Karpas-422 (cell line): ENCODE data around the gene LUZP1. TPM values are rescaled to one million over a fixed set of nuclear protein-coding genes. Genes with fewer than 3 reads are reported as not detected.
"Not testable (repeated sequence)": the region's sequence is repeated elsewhere in the genome, so short reads cannot be mapped to it uniquely, and the experiment has no call there.

Experiments used
- DNase-seq: peaks from one replicate; pipeline ENCODE4 v3.0.0-alpha.2; 2015
- H2AFZ ChIP-seq: fragments of 200-600 bp; sonication (generic); 2 replicates; pipeline ENCODE4 v1.6.1; 2014; ENCODE audit warnings: antibody characterized with exemption, low read length, mixed read lengths
- H3K27ac ChIP-seq: fragments of 200-600 bp; sonication (generic); 2 replicates; pipeline ENCODE4 v1.5.1; 2014; ENCODE audit warnings: mild to moderate bottlenecking, low read length, moderate library complexity
- H3K27me3 ChIP-seq: fragments of 200-600 bp; sonication (generic); 2 replicates; pipeline ENCODE4 v1.6.1; 2014; ENCODE audit warnings: low read length, mixed read lengths
- H3K36me3 ChIP-seq: fragments of 200-600 bp; sonication (generic); 2 replicates; pipeline ENCODE4 v1.6.1; 2014; ENCODE audit warnings: low read length, mixed read lengths; ENCODE audit not compliant: insufficient read depth
- H3K4me1 ChIP-seq: fragments of 200-600 bp; sonication (generic); 2 replicates; pipeline ENCODE4 v1.6.1; 2014; ENCODE audit warnings: mild to moderate bottlenecking, low read length, mixed read lengths
- H3K4me2 ChIP-seq: fragments of 200-600 bp; sonication (generic); 2 replicates; pipeline ENCODE4 v1.6.1; 2014; ENCODE audit warnings: low read length, low read depth, mild to moderate bottlenecking; ENCODE audit not compliant: poor library complexity, severe bottlenecking
- H3K4me3 ChIP-seq: fragments of 200-600 bp; sonication (generic); 2 replicates; pipeline ENCODE4 v1.5.1; 2014; ENCODE audit warnings: mild to moderate bottlenecking, antibody characterized with exemption, low read length, mixed read lengths
- H3K79me2 ChIP-seq: fragments of 200-600 bp; sonication (generic); 2 replicates; pipeline ENCODE4 v1.6.1; 2014; ENCODE audit warnings: mild to moderate bottlenecking, low read length, mixed read lengths
- H3K9ac ChIP-seq: fragments of 200-600 bp; sonication (generic); 2 replicates; pipeline ENCODE4 v1.6.0; 2014; ENCODE audit warnings: low read length
- H3K9me2 ChIP-seq: fragments of 200-600 bp; sonication (generic), shearing (Covaris generic); replicated peaks from 2 replicates; pipeline ENCODE4 v1.6.0; 2014; ENCODE audit warnings: mild to moderate bottlenecking, low read length, moderate library complexity; ENCODE audit not compliant: insufficient read depth
- H3K9me3 ChIP-seq: fragments of 300-700, 200-600 bp; sonication (generic); 2 replicates; pipeline ENCODE4 v1.6.1; 2014; ENCODE audit warnings: low read length, mixed read lengths
- H4K20me1 ChIP-seq: fragments of 200-600 bp; sonication (generic); 2 replicates; pipeline ENCODE4 v1.6.1; 2014; ENCODE audit warnings: mild to moderate bottlenecking, antibody characterized with exemption, low read length, low read depth; ENCODE audit not compliant: insufficient read depth
- total RNA-seq: library from RNA; depleted of rRNA; stranded (reverse); fragments of >200 nt; shearing (Covaris generic); gene quantifications from 2 replicates; pipeline ENCODE4 v1.2.3, GENCODE V29; 2014; ENCODE audit warnings: low replicate concordance

The LUZP1 gene
- total RNA-seq, 1 experiment from 2014 or later, result 1.5 TPM

- H3K36me3 ChIP-seq, result no peaks in the 10 kb centered on the region
- H3K4me1 ChIP-seq, result no peaks in the 10 kb centered on the region
- no peaks in the 10 kb centered on the region for H3K79me2 ChIP-seq
- H3K4me2 ChIP-seq, result no peak overlapping the region
- no peak overlapping the region for H2AFZ ChIP-seq
- H3K4me3 ChIP-seq, result no peak overlapping the region
- H4K20me1 ChIP-seq, result no peaks in the 10 kb centered on the region
- H3K27ac ChIP-seq, result no peak overlapping the region
- no peak for DNase-seq
- no peaks in the 10 kb centered on the region for H3K27me3 ChIP-seq
- no peaks in the 10 kb centered on the region for H3K9me3 ChIP-seq
- no peak overlapping the region for H3K9ac ChIP-seq
- no peaks in the 10 kb centered on the region for H3K9me2 ChIP-seq
These were observed 42.3 kb upstream of the LUZP1 start for GRCh38 chr1:23210963-23211362.

DNA sequence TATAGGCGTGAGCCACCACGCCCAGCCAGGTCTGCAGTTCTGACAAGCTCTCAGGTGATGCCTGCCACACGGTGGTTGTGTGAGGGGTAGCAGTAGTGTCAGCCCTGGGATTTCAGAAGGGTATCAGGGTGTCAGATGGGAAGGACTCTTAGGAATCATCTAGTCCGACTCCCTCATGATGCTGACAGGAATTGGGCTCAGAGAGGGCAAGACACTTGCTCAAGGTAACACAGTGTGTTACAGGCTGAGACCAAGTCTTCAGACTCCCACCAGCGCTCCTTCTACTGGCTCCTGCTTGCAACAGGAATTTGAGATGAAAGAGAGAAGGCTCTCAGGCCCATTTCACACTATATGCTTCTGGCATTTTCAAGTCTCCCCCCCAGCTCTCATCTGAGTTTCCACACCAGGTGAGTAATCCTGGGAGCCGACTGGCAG, 41.7 kb upstream of the LUZP1 start:
- Histone ChIP-seq H3K4me1 (no peaks in the 10 kb centered on the region), H4K20me1 (no peaks in the 10 kb centered on the region), H3K9me3 (no peaks in the 10 kb centered on the region), H3K9ac (no peak overlapping the region), H3K79me2 (no peaks in the 10 kb centered on the region), H3K27ac (no peak overlapping the region), H3K9me2 (no peaks in the 10 kb centered on the region), H3K4me2 (no peak overlapping the region), H3K4me3 (no peak overlapping the region), H3K27me3 (no peaks in the 10 kb centered on the region), H2AFZ (no peak overlapping the region), H3K36me3 (no peaks in the 10 kb centered on the region)
- no peak for DNase-seq

- H3K4me3 ChIP-seq, result no peak overlapping the region
- no peak for DNase-seq
- no peak overlapping the region for H3K9ac ChIP-seq
- H3K4me2 ChIP-seq, result no peak overlapping the region
- no peak overlapping the region for H2AFZ ChIP-seq
- no peaks in the 10 kb centered on the region for H3K4me1 ChIP-seq
- no peaks in the 10 kb centered on the region for H3K36me3 ChIP-seq
- H3K9me2 ChIP-seq, result no peaks in the 10 kb centered on the region
- no peaks in the 10 kb centered on the region for H4K20me1 ChIP-seq
- H3K27ac ChIP-seq, result no peak overlapping the region
- no peaks in the 10 kb centered on the region for H3K79me2 ChIP-seq
- H3K27me3 ChIP-seq, result no peaks in the 10 kb centered on the region
- H3K9me3 ChIP-seq, result no peaks in the 10 kb centered on the region
These were observed 41.1 kb upstream of the LUZP1 start for GRCh38 chr1:23209770-23210169.

DNA sequence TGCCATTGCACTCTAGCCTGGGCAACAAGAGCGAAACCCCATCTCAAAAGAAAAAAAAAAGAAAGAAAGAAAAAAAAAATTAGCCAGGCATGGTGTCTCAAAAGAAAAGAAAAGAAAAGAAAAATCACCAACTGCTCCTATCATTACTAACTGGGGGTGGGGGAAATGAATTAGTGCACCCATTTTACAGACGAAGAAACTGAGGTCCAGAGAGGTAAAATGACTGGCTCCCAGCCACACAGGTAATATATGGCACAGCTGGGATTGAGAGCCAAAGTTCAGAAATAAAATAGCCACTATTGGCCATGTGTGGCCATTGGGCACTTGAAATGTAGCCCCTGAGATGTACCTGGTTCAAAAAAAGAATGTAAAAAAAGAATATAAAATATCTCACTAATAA, 39.9 kb upstream of the LUZP1 start:
- H3K36me3 ChIP-seq, result no peaks in the 10 kb centered on the region
- no peaks in the 10 kb centered on the region for H3K4me1 ChIP-seq
- no peaks in the 10 kb centered on the region for H3K79me2 ChIP-seq
- no peak overlapping the region for H3K9ac ChIP-seq
- no peaks in the 10 kb centered on the region for H3K27me3 ChIP-seq
- no peak overlapping the region for H3K4me2 ChIP-seq
- no peak overlapping the region for H3K27ac ChIP-seq
- no peaks in the 10 kb centered on the region for H3K9me2 ChIP-seq
- no peak overlapping the region for H2AFZ ChIP-seq
- H3K9me3 ChIP-seq, result no peaks in the 10 kb centered on the region
- no peaks in the 10 kb centered on the region for H4K20me1 ChIP-seq
- no peak for DNase-seq
- H3K4me3 ChIP-seq, result no peak overlapping the region

DNA sequence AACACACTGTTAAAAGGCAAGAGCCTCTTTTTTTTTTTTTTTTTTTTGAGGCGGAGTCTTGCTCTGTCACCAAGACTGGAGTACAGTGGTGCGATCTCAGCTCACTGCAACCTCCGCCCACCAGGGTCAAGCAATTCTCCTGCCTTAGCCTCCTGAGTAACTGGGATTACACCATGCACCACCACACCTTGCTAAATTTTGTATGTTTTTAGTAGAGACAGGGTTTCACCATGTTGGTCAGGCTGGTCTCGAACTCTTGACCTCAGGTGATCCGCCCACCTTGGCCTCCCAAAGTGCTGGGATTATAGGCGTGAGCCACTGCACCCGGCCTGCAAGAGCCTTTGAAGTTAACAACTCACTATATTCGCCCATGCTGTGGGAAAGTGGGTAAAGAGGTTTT, 39.1 kb upstream of the LUZP1 start:
- H3K79me2 ChIP-seq, H2AFZ ChIP-seq, H4K20me1 ChIP-seq, H3K27me3 ChIP-seq, H3K4me1 ChIP-seq, DNase-seq, H3K4me3 ChIP-seq, H3K9me3 ChIP-seq, H3K9me2 ChIP-seq, H3K27ac ChIP-seq, H3K36me3 ChIP-seq, H3K4me2 ChIP-seq, H3K9ac ChIP-seq: not testable (repeated sequence)

- Histone ChIP-seq H3K9me2 (no peaks in the 10 kb centered on the region), H3K36me3 (no peaks in the 10 kb centered on the region), H3K4me2 (no peak overlapping the region), H3K9ac (no peak overlapping the region), H3K4me3 (no peak overlapping the region), H3K4me1 (no peaks in the 10 kb centered on the region), H3K9me3 (no peaks in the 10 kb centered on the region), H2AFZ (no peak overlapping the region), H3K27ac (no peak overlapping the region), H3K27me3 (no peaks in the 10 kb centered on the region), H3K79me2 (no peaks in the 10 kb centered on the region), H4K20me1 (no peaks in the 10 kb centered on the region)
- DNase-seq, result peak; percentile 22
These were observed 33.6 kb upstream of the LUZP1 start for GRCh38 chr1:23202263-23202749.

GRCh38 chr1:23200883-23201282, 32.2 kb upstream of the LUZP1 start:
- Histone ChIP-seq H3K4me1 (no peaks in the 10 kb centered on the region), H4K20me1 (no peaks in the 10 kb centered on the region), H3K4me3 (no peak overlapping the region), H3K79me2 (no peaks in the 10 kb centered on the region), H3K27ac (no peak overlapping the region), H3K4me2 (no peak overlapping the region), H3K36me3 (no peaks in the 10 kb centered on the region), H3K27me3 (no peaks in the 10 kb centered on the region), H2AFZ (no peak overlapping the region), H3K9ac (no peak overlapping the region), H3K9me3 (no peaks in the 10 kb centered on the region), H3K9me2 (no peaks in the 10 kb centered on the region)
- peak; percentile 53 for DNase-seq

- Histone ChIP-seq H4K20me1 (no peaks in the 10 kb centered on the region), H3K9ac (no peak overlapping the region), H3K79me2 (no peaks in the 10 kb centered on the region), H3K4me2 (no peak overlapping the region), H3K9me3 (no peaks in the 10 kb centered on the region), H3K4me3 (no peak overlapping the region), H3K4me1 (no peaks in the 10 kb centered on the region), H3K36me3 (no peaks in the 10 kb centered on the region), H3K27me3 (no peaks in the 10 kb centered on the region), H3K9me2 (no peaks in the 10 kb centered on the region), H2AFZ (no peak overlapping the region), H3K27ac (no peak overlapping the region)
- DNase-seq, result no peak
These were observed 29.7 kb upstream of the LUZP1 start for GRCh38 chr1:23198373-23198772.
